ENCODE measurements around the gene RHBDL1.

RHBDL1 gene

GRCh38 chr16:630815-631405 is 44.6 kb upstream of the RHBDL1 start, which contains the start of gene WFIKKN1 (continued):
- TF ChIP-seq ZNF148 (tag by site-specific recombination; IDR thresholded peaks at IDR 0.05; ENCODE audit: borderline replicate concordance) (no peak), SCRT2 (tag by site-specific recombination; IDR thresholded peaks at IDR 0.05) (peak; percentile 77), ZNF544 (tag by site-specific recombination; IDR thresholded peaks at IDR 0.05) (no peak), ZFP41 (tag by site-specific recombination; IDR thresholded peaks at IDR 0.05; ENCODE audit: borderline replicate concordance) (no peak), MZF1 (tag by site-specific recombination; IDR thresholded peaks at IDR 0.05; ENCODE audit: borderline replicate concordance) (no peak), ZNF416 (tag by site-specific recombination; IDR thresholded peaks at IDR 0.05) (no peak), ZBTB1 (tag by site-specific recombination; IDR thresholded peaks at IDR 0.05) (no peak), HOXA7 (CRISPR knock-in tag; IDR thresholded peaks at IDR 0.05; ENCODE audit: borderline replicate concordance) (no peak), ZNF362 (tag by site-specific recombination; IDR thresholded peaks at IDR 0.05) (no peak), ZNF843 (tag by site-specific recombination; IDR thresholded peaks at IDR 0.05) (no peak), ZNF513 (tag by site-specific recombination; IDR thresholded peaks at IDR 0.05) (no peak), YY2 (tag by site-specific recombination; IDR thresholded peaks at IDR 0.05) (no peak), ZIC2 (tag by site-specific recombination; IDR thresholded peaks at IDR 0.05) (peak; percentile 64), KLF9 (tag by site-specific recombination; IDR thresholded peaks at IDR 0.05; ENCODE audit: low read depth) (peak; percentile 61; the same call in 1 of the 2 replicates), ZNF221 (tag by site-specific recombination; IDR thresholded peaks at IDR 0.05; ENCODE audit: borderline replicate concordance) (no peak), ZEB2 (tag by site-specific recombination; IDR thresholded peaks at IDR 0.05) (0 out of 2 replicates have a peak, but pooled peaks have one; percentile 14), FEZF1 (tag by site-specific recombination; IDR thresholded peaks at IDR 0.05) (no peak), REST (tag by site-specific recombination; IDR thresholded peaks at IDR 0.05) (no peak), ZSCAN18 (tag by site-specific recombination; IDR thresholded peaks at IDR 0.05) (no peak), SP7 (tag by site-specific recombination; IDR thresholded peaks at IDR 0.05) (no peak), KLF7 (tag by site-specific recombination; IDR thresholded peaks at IDR 0.05; ENCODE audit: borderline replicate concordance) (no peak), ZNF658 (tag by site-specific recombination; IDR thresholded peaks at IDR 0.05) (no peak), ZNF830 (tag by site-specific recombination; IDR thresholded peaks at IDR 0.05; ENCODE audit: low read depth) (no peak), ZBTB49 (tag by site-specific recombination; IDR thresholded peaks at IDR 0.05; ENCODE audit: low read depth) (no peak), ZBTB7A (tag by site-specific recombination; IDR thresholded peaks at IDR 0.05; ENCODE audit: low read depth) (no peak), GLIS1 (tag by site-specific recombination; IDR thresholded peaks at IDR 0.05) (peak; percentile 83), PRDM1 (tag by site-specific recombination; IDR thresholded peaks at IDR 0.05) (no peak), ZNF664 (tag by site-specific recombination; IDR thresholded peaks at IDR 0.05) (no peak)
